ENCODE measurements around the gene RCOR1. TPM values are rescaled to one million over a fixed set of nuclear protein-coding genes. Genes with fewer than 3 reads are reported as not detected.
"Not testable (repeated sequence)": the region's sequence is repeated elsewhere in the genome, so short reads cannot be mapped to it uniquely, and the experiment has no call there.

The RCOR1 gene
- total RNA-seq, 2 experiments from 2014 or later: 22.1 to 23.4 TPM

DNA sequence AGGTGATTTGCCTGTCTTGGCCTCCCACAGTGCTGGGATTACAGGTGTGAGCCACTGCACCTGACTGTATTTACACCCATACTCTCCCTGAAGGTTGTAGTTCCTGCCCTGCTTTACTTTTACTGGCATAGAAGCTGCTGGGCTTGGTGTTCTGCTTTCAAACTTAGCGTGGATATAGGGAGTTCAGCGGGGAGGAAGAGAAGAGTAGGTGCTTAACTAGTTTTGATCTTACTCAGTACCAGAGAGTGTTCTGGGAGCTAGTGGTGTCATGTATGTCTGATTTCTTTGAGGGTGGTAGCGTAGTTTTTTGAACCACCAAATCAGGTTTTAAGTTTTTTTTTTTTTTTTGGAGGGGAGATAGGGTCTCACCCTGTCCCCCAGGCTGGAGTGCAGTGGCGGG is 13.8 kb downstream of the RCOR1 start:
- no peaks in the 10 kb centered on the region for H3K9me3 Mint-ChIP-seq
- peaks cover 25% of the 10 kb centered on the region for H3K4me1 Mint-ChIP-seq
- H3K27me3 Mint-ChIP-seq: no peaks in the 10 kb centered on the region
- H3K4me3 Mint-ChIP-seq: no peak overlapping the region
- DNase-seq: no peak
- POLR2A ChIA-PET: interaction anchor here (0.9 kb wide), 1 partner anchor 10 kb away, joined by 3 read pairs; no protein-coding TSS in a partner anchor
- CTCF ChIA-PET: interaction anchor here (0.6 to 1.5 kb wide), 2 partner anchors 12 to 80 kb away, joined by 4 to 12 read pairs; no protein-coding TSS in a partner anchor
- peaks cover 12% of the 10 kb centered on the region for H3K36me3 Mint-ChIP-seq (ENCODE audit: low read depth)
- H3K27ac Mint-ChIP-seq: no peak overlapping the region

DNA sequence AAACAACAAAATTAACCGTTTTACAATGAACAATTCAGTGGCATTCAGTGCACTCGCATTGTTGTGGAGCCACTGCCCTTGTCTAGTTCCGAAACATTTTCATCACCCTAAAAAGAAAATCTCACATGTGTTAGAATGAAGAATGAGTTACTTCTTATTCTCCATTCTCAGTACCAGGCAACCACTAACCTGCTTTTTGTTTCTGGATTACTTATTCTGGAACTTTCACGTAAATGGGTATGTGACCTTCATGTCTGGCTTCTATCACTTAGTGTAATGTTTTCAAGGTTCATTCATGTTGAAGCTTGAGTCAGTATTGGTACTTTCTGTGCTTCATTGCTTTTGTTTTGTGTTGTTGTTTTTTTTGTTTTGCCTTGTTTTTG is 15.6 kb downstream of the RCOR1 start:
- CTCF ChIA-PET: interaction anchor here (3.2 kb wide), 1 partner anchor 14 kb away, joined by 24 read pairs; no protein-coding TSS in a partner anchor
- DNase-seq: no peak
- H3K9me3 Mint-ChIP-seq: no peaks in the 10 kb centered on the region
- H3K36me3 Mint-ChIP-seq (ENCODE audit: low read depth): peaks cover 14% of the 10 kb centered on the region
- POLR2A ChIA-PET: interaction anchor here (1.1 to 1.2 kb wide), 2 partner anchors 10 to 14 kb away, joined by 3 read pairs; no protein-coding TSS in a partner anchor
- H3K27ac Mint-ChIP-seq: no peak overlapping the region
- H3K4me3 Mint-ChIP-seq: no peak overlapping the region
- peaks cover 23% of the 10 kb centered on the region for H3K4me1 Mint-ChIP-seq
- H3K27me3 Mint-ChIP-seq: no peaks in the 10 kb centered on the region

DNA sequence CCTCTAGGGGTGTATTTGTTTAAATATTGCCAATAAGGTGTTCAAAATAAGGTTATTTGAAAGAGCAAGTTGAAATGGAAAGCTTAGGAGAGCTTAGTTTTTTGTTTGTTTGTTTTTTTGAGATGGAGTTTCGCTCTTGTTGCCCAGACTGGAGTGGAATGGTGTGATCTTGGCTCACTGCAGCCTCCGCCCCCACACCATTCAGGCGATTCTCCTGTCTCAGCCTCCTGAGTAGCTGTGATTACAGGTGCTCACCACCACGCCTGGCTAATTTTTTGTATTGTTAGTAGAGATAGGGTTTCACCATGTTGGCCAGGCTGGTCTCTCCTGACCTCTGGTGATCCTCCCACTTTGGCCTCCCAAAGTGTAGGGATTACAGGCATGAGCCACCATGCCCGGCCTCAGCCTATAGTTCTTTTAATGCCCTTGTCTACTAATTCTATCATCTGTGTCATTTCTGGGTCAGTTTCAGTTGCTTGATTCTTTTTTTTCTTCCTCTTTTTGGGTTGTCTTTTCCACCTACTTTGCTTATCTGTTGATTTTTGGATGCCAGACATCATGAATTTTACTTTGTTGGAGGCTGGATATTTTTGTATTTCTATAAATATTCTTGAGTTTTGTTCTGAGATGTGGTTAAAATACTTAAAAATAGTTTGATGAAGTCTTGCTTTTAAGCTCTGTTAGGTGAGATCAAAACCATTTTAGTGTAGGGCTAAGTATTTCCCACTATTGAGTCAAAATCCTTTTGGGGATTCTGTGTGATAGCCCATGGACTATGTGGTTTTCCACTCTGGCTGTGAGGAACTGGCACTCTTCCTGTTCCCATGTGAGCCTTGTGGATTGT is 18.7 kb downstream of the RCOR1 start:
- no peak for DNase-seq
- H3K27ac Mint-ChIP-seq: no peak overlapping the region
- no peaks in the 10 kb centered on the region for H3K9me3 Mint-ChIP-seq
- ChIA-PET CTCF (interaction anchor here (0.6 to 3.2 kb wide), 6 partner anchors 9 to 780 kb away, joined by 3 to 24 read pairs (median 4); no protein-coding TSS in a partner anchor), POLR2A (interaction anchor here (0.8 to 1.2 kb wide), 3 partner anchors 17 to 24 kb away, joined by 3 to 4 read pairs (median 3); no protein-coding TSS in a partner anchor)
- peaks cover 16% of the 10 kb centered on the region for H3K4me1 Mint-ChIP-seq
- no peaks in the 10 kb centered on the region for H3K27me3 Mint-ChIP-seq
- H3K36me3 Mint-ChIP-seq (ENCODE audit: low read depth): peaks cover 14% of the 10 kb centered on the region
- H3K4me3 Mint-ChIP-seq: no peak overlapping the region

DNA sequence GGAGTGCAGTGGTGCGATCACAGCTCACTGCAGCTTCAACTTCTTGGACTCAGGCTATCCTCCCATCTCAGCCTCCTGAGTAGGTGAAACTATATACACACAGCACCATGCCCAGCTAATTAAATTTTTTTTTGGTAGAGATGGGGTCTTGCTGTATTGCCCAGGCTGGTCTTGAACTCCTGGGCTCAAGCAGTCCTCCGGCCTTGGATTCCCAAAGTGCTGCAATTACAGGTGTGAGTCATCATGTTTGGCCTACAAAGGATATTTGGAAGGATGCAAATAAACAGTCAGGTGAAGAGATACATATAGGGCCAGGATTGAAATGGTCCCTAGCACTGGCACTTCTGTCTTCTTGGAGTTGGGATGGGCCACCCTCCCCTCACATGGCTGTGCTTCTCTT is 23.9 kb downstream of the RCOR1 start:
- H3K36me3 Mint-ChIP-seq (ENCODE audit: low read depth): peaks cover 6% of the 10 kb centered on the region
- peaks cover 11% of the 10 kb centered on the region for H3K4me1 Mint-ChIP-seq
- POLR2A ChIA-PET: interaction anchor here (0.6 kb wide), 1 partner anchor 256 kb away, joined by 3 read pairs; no protein-coding TSS in a partner anchor

DNA sequence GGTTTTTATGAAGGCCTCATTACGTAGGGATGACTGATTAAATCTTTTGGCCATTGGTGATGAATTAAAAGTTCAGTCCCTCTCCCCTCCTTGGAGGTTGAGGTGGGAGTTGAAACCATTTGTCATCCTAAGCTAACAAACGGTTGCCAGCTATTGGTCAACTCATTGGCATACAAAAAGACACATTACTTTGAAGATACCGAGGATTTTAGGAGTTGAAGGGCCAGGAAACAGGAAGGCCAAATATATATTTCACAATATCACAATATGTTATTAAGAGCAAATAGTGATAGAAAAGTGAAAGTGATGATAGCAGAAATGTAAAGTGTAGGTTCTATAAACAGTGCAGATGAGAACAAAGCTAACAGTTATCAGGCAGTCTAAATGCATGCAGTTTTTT is 24.4 kb downstream of the RCOR1 start:
- Mint-ChIP-seq H3K4me1 (peaks cover 12% of the 10 kb centered on the region), H3K27ac (no peak overlapping the region), H3K4me3 (no peak overlapping the region), H3K27me3 (no peaks in the 10 kb centered on the region), H3K9me3 (no peaks in the 10 kb centered on the region), H3K36me3 (ENCODE audit: low read depth) (peaks cover 4% of the 10 kb centered on the region)
- POLR2A ChIA-PET: no interaction called here
- CTCF ChIA-PET: no interaction called here
- no peak for DNase-seq

More for the DNA sequence above, 23.9 kb downstream of the RCOR1 start:
- H3K4me3 Mint-ChIP-seq: no peak overlapping the region
- no peaks in the 10 kb centered on the region for H3K9me3 Mint-ChIP-seq
- no peaks in the 10 kb centered on the region for H3K27me3 Mint-ChIP-seq
- DNase-seq: no peak
- CTCF ChIA-PET: no interaction called here
- no peak overlapping the region for H3K27ac Mint-ChIP-seq

DNA sequence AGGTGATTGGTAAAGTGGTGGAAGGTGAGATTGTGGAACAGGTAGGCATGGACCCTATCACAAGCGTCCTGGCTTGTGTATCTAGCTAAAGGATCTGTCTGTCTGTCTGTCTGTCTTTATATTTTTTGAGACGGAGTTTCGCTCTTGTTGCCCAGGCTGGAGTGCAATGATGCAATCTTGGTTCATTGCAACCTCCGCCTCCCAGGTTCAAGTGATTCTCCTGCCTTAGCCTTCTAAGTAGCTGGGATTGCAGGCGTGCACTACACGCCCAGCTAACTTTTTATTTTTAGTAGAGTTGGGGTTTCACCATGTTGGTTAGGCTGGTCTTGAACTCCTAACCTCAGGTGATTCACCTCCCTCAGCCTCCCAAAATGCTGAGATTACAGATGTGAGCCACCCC is 26.6 kb downstream of the RCOR1 start:
- H3K9me3 Mint-ChIP-seq; H3K27me3 Mint-ChIP-seq; H3K4me3 Mint-ChIP-seq; POLR2A ChIA-PET; H3K36me3 Mint-ChIP-seq (ENCODE audit: low read depth); DNase-seq; H3K27ac Mint-ChIP-seq: not testable (repeated sequence)
- CTCF ChIA-PET: interaction anchor here (1.0 kb wide), 1 partner anchor 95 kb away, joined by 4 read pairs; no protein-coding TSS in a partner anchor
- H3K4me1 Mint-ChIP-seq: peaks cover 24% of the 10 kb centered on the region

DNA sequence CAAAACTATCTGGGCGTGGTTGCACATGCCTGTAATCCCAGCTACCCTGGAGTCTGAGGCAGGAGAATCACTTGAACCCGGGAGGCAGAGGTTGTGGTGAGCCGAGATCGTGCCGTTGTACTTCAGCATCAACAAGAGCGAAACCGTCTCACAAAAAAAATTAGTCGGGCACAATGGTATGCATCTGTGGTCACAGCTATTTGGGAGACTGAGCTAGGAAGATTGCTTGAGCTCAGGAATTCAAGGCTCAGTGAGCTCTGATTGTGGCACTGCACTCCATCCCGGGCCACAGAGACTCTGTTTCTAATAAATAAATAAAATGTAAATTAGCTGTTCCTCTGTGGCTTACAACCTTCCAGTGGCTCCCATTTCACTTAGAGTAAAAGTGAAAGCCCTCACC is 28.0 kb downstream of the RCOR1 start:
- DNase-seq: no peak
- Mint-ChIP-seq H3K36me3 (ENCODE audit: low read depth) (no peaks in the 10 kb centered on the region), H3K4me1 (peaks cover 24% of the 10 kb centered on the region), H3K9me3 (no peaks in the 10 kb centered on the region), H3K4me3 (no peak overlapping the region), H3K27me3 (no peaks in the 10 kb centered on the region), H3K27ac (no peak overlapping the region)
- ChIA-PET POLR2A (no interaction called here), CTCF (interaction anchor here (0.9 kb wide), 1 partner anchor 10 kb away, joined by 3 read pairs; no protein-coding TSS in a partner anchor)

DNA sequence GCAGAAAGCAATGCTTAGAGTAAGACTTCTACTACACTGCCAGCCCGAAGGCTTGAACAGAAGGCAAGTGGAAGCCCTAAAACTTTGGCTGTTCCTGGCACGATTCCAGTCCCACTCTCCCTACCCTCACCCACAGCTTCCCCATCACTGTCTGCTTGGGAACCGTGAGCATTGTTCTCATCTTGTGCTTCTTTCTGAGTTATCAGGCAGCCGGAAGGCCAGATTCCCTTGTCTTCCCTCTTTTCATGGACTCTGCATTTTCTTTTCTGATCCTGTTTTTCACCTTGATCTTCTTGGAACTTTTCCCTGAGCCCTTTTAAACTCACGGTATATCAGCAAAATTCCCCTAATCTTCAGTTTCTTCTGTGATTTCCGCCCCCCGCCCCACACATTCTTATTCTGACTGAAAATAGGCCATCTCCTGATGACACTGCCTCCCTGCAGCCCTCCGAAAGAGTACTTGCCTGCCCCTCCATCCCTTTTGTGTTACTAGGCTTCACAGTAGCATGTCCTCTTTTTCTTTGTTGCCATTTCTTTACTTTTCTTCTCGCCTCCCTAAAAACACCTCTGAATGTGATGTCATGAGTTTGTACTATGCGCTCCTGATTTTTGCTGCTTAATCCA is 29.9 kb downstream of the RCOR1 start:
- DNase-seq: no peak
- Mint-ChIP-seq H3K4me1 (peaks cover 31% of the 10 kb centered on the region), H3K27me3 (no peaks in the 10 kb centered on the region), H3K4me3 (no peak overlapping the region), H3K9me3 (no peaks in the 10 kb centered on the region), H3K36me3 (ENCODE audit: low read depth) (peaks cover 3% of the 10 kb centered on the region), H3K27ac (no peak overlapping the region)
- ChIA-PET CTCF (no interaction called here), POLR2A (no interaction called here)

DNA sequence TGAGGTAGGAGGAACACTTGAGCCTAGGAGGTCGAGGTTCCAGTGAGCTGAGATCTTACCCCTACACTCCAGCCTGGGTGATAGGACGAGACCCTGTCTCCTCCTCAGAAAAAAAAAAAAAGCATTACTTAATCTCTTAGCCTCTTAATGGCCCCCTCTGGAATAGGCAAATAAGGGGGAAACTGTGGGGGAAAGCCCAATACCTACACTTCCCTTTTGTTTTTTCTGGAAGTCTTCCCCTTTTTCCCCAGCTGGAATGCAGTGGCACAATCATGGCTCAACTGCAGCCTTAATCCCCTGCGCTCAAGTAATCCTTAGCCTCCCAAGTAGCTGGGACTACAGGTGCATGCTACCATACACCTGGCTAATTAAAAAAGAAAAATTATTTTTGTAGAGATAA is 32.2 kb downstream of the RCOR1 start:
- Mint-ChIP-seq H3K9me3 (no peaks in the 10 kb centered on the region), H3K4me3 (no peak overlapping the region), H3K27me3 (no peaks in the 10 kb centered on the region), H3K27ac (no peak overlapping the region), H3K36me3 (ENCODE audit: low read depth) (peaks cover 7% of the 10 kb centered on the region), H3K4me1 (peaks cover 24% of the 10 kb centered on the region)
- POLR2A ChIA-PET: interaction anchor here (0.7 kb wide), 1 partner anchor 65 kb away, joined by 4 read pairs; no protein-coding TSS in a partner anchor
- CTCF ChIA-PET: no interaction called here
- no peak for DNase-seq

DNA sequence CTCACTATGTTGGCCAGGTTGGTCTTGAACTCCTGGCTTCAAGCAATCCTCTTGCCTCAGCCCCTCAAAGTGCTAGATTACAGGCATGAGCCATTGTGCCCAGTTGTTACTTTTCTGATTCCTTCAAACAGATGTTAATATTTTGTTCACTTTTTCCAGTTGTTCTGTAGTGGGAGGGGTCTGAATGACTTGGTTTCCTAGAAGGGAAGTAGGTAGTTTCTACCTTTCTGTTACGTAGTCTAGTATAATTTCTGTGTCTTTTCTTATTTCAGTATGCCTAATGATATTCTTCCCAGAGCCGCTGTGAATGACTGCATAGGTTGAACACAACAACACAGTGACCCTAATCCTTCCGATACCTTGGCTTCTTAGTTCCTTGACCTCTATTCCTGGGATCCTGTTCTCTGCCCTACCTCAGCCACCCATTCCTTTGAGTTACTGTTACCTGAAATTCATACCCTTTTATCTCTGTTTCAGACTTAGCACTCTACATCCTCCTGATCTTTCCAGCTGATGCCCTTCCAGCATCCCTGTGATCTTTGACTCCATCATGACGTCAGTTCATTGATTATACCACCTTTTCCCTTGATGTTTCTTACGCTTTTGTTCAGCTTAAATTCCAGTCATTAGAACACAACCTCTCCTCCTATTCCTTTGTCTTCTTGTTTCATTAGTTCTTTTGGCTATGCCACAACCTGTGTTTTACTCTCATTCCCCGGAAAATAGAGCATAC is 33.3 kb downstream of the RCOR1 start:
- H3K4me3 Mint-ChIP-seq: no peak overlapping the region
- H3K27me3 Mint-ChIP-seq: no peaks in the 10 kb centered on the region
- ChIA-PET POLR2A (no interaction called here), CTCF (interaction anchor here (0.6 kb wide), 1 partner anchor 276 kb away, joined by 3 read pairs; no protein-coding TSS in a partner anchor)
- H3K27ac Mint-ChIP-seq: no peak overlapping the region
- no peaks in the 10 kb centered on the region for H3K9me3 Mint-ChIP-seq
- peaks cover 7% of the 10 kb centered on the region for H3K36me3 Mint-ChIP-seq (ENCODE audit: low read depth)
- peaks cover 20% of the 10 kb centered on the region for H3K4me1 Mint-ChIP-seq
- DNase-seq: no peak

DNA sequence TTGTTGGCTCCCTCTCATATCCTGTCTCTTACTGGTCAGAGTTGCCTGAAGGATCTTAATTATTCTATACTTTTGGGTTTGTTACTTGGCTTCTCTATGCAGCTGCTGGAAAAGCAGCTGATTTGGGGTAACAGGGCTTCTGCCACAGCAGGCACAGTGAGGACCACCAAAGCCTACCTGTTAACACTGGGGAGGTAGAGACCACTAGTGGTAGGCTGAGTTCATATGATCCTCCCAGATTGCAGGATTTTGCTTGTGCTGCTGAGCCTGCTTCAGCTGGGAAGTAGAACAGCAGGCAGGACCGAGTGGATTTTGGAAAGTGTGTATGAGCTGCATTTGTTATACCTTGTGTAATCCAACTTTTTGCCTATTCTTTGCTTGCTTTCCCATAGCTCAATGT is 34.1 kb downstream of the RCOR1 start:
- no peak for DNase-seq
- H3K36me3 Mint-ChIP-seq (ENCODE audit: low read depth): peaks cover 7% of the 10 kb centered on the region
- H3K27ac Mint-ChIP-seq: no peak overlapping the region
- H3K4me3 Mint-ChIP-seq: no peak overlapping the region
- no peaks in the 10 kb centered on the region for H3K9me3 Mint-ChIP-seq
- ChIA-PET POLR2A (no interaction called here), CTCF (no interaction called here)
- H3K4me1 Mint-ChIP-seq: peaks cover 20% of the 10 kb centered on the region
- H3K27me3 Mint-ChIP-seq: no peaks in the 10 kb centered on the region

DNA sequence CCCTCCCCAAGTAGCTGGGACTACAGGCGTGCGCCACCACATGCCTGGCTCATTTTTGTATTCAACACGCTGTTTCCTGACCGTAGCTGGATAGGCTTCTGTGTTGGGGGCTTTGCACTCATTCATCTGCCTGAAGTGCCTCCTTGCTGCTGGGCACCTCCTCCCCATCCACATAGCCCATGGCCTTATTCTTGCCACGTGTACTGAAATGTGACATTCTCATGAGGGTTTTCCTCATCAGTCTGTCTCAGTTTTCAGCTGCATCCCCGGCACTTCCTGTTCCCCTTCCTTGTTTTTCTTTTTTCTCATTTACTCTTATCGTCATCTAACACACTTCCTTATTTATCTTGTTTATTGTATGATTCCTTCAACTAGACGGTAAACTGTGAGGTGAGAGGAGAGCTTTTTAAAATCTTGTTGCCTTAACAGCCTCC is 36.6 kb downstream of the RCOR1 start:
- no peaks in the 10 kb centered on the region for H3K9me3 Mint-ChIP-seq

More for the DNA sequence above, 36.6 kb downstream of the RCOR1 start:
- ChIA-PET CTCF (interaction anchor here (0.9 kb wide), 1 partner anchor 14 kb away, joined by 4 read pairs; no protein-coding TSS in a partner anchor), POLR2A (no interaction called here)
- Mint-ChIP-seq H3K4me1 (peaks cover 14% of the 10 kb centered on the region), H3K27me3 (no peaks in the 10 kb centered on the region), H3K36me3 (ENCODE audit: low read depth) (peaks cover 7% of the 10 kb centered on the region), H3K27ac (no peak overlapping the region), H3K4me3 (no peak overlapping the region)
- no peak for DNase-seq

Measured in activated CD4-positive, alpha-beta memory T cell treated with anti-CD3 and anti-CD28 coated beads, Interleukin-2, amount 10 ng/mL, durations not matched to agents 7 days and 5 days (primary cell).